NCI-H2227 treated with DMSO at 0.1 percent for 48 hours (cell line): ENCODE results near the gene CD4.
"Not testable (repeated sequence)": the region's sequence is repeated elsewhere in the genome, so short reads cannot be mapped to it uniquely, and the experiment has no call there.

Experiments used
- DNase-seq: peaks from one replicate; lab custom pipeline; 2025; lab: John Stamatoyannopoulos, UW

Gene CD4

DNA sequence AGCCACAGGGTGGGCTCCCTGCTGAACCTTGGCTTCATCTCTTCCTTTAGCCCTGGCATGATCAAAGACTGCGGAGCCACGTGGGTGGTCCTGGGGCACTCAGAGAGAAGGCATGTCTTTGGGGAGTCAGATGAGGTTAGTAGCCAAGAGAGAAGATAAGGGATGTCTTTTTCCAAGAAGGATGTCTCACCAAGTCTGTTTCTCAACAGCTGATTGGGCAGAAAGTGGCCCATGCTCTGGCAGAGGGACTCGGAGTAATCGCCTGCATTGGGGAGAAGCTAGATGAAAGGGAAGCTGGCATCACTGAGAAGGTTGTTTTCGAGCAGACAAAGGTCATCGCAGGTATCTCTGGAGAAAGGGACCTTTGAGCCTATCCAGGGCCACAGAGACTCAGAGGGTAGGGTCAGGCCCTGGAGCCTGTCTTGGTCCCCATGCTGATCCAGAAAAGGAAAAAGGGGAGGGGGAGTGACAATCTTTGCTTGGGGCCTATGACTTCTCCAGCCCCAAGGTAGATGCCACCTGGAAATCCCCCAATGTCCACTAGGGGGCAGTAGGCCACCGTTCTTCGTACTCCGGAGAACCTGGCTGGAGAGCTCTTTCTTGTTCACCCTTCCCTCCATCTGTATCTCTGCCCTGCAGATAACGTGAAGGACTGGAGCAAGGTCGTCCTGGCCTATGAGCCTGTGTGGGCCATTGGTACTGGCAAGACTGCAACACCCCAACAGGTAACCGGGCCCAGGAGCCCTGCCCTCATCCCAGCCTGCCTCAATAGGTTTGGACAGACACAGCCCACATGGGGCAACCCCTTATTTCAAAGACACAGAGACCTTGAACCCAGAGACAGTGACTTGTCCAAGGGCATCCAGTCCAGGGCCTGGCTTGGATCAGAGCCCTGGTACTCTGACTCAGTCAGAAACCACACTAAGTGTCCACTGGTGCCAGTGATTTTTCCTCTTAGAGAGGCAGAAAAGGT, 80.0 kb downstream of the CD4 start:
- peak; percentile 62 for DNase-seq

DNA sequence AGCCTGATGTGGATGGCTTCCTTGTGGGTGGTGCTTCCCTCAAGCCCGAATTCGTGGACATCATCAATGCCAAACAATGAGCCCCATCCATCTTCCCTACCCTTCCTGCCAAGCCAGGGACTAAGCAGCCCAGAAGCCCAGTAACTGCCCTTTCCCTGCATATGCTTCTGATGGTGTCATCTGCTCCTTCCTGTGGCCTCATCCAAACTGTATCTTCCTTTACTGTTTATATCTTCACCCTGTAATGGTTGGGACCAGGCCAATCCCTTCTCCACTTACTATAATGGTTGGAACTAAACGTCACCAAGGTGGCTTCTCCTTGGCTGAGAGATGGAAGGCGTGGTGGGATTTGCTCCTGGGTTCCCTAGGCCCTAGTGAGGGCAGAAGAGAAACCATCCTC, 81.0 kb downstream of the CD4 start:
- DNase-seq: not testable (repeated sequence)
